Cardiac fibroblast (primary cell): Measurements from ENCODE around the gene RECQL5.
A peak's percentile ranks its signal among the peaks of the same experiment; 100 is the strongest.

Experiments
- DNase-seq, 2 donors: peaks; one replicate each; pipeline versions ENCODE4 v3.0.0 to v3.0.0-alpha.2; 2010; ENCODE audit warnings: low read depth in 2 of 2
- H3K4me3 ChIP-seq, 2 donors: replicated peaks in 1 of 2; 1 replicate in 1 of 2; 2 replicates in 1 of 2; pipeline ENCODE4 v1.5.1; 2011; ENCODE audit warnings: low read depth in 2 of 2, low read length in 2 of 2, mild to moderate bottlenecking in 2 of 2, moderate library complexity in 1 of 2
- TF ChIP-seq, protein P1 (sequence below): IDR thresholded peaks from one replicate; pipeline ENCODE4 v1.5.1; 2011; ENCODE audit warnings: low read depth, mild to moderate bottlenecking, low read length, inconsistent platforms

RECQL5 gene

DNA sequence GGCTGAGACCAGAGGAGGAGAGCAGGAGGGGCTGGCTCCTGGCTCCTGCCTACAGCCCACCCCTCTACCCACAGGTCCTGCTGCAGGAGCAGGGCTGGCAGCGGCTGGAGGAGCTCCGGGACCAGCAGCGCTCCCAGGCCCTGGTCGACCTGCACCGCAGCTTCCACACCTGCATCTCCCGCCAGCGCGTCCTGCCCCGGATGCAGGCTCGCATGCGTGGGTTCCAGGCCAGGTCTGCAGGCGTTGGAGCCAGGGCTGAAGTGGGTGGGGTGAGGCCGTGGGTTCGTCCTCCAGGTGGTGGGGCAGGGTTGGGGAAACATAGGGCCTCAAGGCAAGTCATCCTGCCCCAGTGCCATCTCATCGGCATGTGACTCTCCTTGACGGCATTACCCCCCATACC, 61.2 kb downstream of the RECQL5 start:
- no peak for DNase-seq
- no peak overlapping the region for H3K4me3 ChIP-seq
- TF ChIP-seq, protein P1, sequence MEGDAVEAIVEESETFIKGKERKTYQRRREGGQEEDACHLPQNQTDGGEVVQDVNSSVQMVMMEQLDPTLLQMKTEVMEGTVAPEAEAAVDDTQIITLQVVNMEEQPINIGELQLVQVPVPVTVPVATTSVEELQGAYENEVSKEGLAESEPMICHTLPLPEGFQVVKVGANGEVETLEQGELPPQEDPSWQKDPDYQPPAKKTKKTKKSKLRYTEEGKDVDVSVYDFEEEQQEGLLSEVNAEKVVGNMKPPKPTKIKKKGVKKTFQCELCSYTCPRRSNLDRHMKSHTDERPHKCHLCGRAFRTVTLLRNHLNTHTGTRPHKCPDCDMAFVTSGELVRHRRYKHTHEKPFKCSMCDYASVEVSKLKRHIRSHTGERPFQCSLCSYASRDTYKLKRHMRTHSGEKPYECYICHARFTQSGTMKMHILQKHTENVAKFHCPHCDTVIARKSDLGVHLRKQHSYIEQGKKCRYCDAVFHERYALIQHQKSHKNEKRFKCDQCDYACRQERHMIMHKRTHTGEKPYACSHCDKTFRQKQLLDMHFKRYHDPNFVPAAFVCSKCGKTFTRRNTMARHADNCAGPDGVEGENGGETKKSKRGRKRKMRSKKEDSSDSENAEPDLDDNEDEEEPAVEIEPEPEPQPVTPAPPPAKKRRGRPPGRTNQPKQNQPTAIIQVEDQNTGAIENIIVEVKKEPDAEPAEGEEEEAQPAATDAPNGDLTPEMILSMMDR = no peak

DNA sequence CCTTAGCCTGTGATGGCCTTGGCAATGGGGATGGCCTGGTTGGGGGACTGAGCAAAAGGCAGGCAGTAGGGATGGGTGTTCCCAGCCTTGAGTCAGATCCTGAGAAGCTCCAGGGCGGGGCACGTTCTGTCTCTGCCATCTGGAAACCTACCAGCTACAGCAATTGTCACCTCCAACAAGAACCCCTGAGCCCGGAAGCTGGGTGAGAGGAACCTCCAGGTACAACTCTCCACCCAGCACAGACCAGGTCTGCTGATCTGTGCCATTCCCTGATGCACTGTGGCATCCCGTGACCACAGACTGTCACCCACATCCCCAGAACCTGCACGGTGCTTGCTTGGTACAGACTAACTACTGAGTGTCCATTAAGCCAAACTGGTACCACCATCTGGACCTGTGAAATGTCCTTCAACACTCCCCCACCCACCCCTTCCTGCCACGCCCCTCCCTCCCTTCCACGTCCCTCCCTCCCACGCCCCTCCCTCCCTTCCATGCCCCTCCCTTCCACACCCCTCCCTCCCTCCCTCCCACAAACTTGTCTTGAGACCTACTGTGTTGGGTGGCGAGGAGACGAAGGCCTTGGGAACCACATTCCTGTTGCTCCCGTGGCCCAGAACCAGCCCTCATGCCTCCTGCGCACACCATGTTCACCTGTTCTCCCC, 62.8 kb downstream of the RECQL5 start:
- H3K4me3 ChIP-seq = no peak overlapping the region
- TF ChIP-seq, protein P1 = no peak
- no peak for DNase-seq

DNA sequence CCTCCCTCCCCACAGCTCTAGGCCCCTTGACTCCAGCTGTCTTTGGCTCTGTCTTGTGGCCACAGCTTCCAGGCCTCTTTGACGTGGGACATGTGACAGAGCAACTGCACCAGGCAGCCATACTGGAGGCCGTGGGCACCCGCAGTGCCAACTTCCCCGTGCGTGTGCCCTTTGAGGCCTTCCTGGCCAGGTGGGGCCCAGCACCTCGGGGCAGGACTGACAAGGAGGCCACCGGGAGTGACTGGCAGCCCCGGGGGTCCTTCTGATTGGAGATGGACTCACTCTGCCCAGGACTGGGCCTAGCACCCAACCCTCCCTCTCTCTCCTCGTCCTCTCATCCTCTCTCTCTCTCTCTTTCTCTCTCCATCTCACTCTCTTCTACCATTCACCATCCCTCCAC, 63.8 kb downstream of the RECQL5 start:
- no peak for DNase-seq
- TF ChIP-seq, protein P1 = no peak
- H3K4me3 ChIP-seq = no peak overlapping the region

DNA sequence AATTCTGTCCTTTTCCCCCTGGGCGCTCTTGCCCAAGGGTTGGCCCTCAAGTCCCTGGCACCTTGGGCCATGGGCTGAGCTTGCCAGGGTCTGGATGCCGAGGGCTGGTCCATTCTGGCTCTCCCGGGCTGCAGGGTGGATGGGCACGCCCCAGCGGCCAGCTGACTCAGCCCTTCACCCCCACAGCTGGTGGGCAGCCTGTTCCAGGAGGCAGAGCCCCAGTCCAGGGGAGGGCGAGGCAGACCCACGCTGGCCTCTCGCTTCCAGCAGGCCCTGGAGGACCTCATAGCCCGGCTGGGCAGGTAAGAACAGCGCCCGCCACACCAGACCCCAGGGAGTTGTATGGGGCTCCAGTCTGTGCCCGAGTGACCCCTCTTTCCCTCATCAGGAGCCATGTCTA, 64.3 kb downstream of the RECQL5 start:
- H3K4me3 ChIP-seq = no peak overlapping the region
- no peak for DNase-seq
- TF ChIP-seq, protein P1 = no peak

DNA sequence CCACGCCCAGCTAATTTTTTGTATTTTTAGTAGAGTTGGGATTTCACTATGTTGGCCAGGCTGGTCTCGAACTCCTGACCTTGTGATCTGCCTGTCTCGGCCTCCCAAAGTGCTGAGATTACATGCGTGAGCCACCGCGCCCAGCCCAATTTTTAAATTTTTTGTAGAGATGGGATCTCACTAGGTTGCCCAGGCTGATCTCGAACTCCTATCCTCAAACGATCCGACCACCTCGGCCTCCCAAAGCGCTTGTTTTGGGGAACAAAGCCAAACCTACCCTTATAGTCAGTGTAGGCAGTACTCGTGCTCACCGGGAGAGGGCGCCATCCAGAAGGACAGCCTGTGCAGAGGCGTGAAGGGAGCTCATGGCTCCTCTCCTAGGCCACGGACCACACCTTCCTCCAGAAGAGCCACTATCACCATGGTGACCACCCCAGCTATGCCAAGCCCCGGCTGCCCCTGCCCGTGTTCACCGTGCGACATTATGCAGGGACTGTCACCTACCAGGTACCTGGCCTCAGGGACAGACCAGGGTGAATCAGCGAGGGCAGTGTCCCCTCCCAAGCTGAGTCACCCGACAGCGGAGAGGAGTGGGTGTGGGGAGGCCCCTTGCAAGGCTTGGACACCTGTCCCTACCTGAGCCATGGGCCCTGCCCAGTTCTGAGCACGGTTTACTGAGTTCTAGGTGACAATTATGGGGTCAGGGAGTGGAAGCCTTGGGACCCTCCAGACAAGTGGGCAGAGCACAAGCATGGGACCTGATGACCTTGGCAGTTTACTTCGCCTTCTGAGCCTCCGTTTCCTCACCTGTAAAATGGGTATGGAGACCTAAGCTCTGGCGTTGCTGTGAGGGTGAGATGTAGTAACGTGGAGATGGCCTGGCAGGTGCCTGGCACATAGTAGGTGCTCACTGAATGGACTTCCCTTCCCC, 65.6 kb downstream of the RECQL5 start:
- peak; percentile 35 to 44 for DNase-seq
- TF ChIP-seq, protein P1 = peak; percentile 80
- no peak overlapping the region for H3K4me3 ChIP-seq

DNA sequence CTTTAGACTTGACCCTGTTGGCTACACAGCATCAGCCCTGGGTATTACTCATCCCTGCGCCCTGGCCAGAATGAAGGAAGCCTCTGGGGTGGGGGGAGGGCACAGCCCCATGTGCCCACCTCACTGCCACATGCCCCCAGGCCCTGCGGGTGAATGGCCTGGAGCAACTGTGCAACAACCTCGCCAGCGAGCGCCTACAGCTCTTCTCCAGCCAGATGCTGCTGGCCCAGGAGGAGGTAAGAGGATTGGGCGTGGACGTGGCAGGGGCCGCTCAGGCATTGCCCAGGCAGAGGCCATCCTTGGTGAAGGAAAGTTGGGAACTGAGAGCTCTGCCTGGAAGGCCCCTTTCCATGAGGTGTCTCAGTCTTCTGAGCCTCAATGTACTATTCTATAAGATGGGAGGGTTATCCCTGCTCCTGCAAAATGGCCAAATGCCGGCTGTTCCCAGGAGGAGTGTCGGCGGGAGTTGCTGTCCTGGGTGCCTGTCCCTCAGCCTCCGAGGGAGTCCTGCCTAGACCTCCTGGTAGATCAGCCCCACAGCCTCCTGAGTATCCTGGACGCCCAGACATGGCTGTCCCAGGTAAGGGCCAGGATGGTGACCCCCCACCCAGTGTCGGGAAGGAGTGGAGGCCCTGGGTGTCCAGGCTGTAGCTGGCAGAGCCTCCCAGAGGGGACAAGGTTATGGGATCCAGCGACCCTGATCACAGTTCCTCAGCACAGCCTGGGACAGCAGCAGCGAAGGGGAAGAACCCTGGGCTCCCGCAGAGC, 70.5 kb downstream of the RECQL5 start:
- no peak for DNase-seq
- TF ChIP-seq, protein P1 = no peak
- H3K4me3 ChIP-seq = no peak overlapping the region
